ENCODE measurements around the gene ST3GAL4. TPM values are rescaled to one million over a fixed set of nuclear protein-coding genes. Genes with fewer than 3 reads are reported as not detected.

Gene ST3GAL4
- total RNA-seq, 1 experiment from 2014 or later: 46.2 TPM

DNA sequence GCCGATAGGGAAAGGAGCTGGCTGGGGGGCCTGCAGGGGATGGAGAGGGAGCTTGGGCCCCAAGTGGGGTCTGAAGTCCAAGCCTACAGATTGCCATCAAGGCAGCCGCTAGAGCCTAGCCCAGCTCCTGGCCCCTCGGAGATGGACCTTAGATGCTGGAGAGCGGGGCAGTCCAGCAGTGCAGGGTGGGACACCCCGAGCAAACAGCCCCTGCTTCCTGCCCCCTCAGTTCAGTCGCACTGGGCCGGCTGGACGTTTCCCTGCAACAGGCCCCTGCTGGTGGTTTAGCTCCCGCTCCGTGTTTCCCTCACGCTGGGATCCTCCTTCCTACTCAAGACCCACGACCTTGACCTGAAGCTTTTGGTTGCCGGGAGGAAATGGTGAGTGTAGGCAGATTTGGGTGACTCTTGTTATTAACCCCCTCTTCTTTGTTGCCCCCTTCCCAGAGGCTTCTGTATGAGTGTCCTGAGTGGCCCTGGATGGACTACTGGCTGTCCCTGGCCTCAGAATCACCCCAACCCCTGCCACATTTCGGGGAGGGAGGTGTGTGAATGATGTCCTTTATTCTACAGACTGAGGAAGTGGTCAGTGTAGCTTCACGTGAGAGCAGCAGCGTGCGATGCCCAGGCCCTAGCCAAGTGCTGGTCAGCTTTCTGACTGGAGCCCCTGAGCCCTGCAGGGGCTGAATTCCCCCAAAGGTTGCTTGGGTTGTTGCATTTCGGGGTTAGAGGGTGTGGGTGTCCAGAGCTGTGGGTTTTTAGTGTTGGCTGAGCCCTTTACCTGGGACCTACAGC, 2.7 kb downstream of the ST3GAL4 start:
- H4K20me1 ChIP-seq (ENCODE audit: insufficient read depth): no peaks in the 10 kb centered on the region
- H3K4me1 ChIP-seq (replicated peaks; ENCODE audit: insufficient read depth): peaks cover 65% of the 10 kb centered on the region
- intact Hi-C loops (cut with micrococcal nuclease; ENCODE audit: unreplicated experiment): no loop called here
- no peaks in the 10 kb centered on the region for H3K9me3 ChIP-seq (ENCODE audit: insufficient read depth, low read depth)
- H3K4me3 ChIP-seq: 0 out of 2 replicates have a peak overlapping the region, but pooled peaks have one; percentile 94
- H3K27ac ChIP-seq: no peak overlapping the region
- no peaks in the 10 kb centered on the region for H3K9me2 ChIP-seq (ENCODE audit: insufficient read depth)
- TF ChIP-seq, protein P1, sequence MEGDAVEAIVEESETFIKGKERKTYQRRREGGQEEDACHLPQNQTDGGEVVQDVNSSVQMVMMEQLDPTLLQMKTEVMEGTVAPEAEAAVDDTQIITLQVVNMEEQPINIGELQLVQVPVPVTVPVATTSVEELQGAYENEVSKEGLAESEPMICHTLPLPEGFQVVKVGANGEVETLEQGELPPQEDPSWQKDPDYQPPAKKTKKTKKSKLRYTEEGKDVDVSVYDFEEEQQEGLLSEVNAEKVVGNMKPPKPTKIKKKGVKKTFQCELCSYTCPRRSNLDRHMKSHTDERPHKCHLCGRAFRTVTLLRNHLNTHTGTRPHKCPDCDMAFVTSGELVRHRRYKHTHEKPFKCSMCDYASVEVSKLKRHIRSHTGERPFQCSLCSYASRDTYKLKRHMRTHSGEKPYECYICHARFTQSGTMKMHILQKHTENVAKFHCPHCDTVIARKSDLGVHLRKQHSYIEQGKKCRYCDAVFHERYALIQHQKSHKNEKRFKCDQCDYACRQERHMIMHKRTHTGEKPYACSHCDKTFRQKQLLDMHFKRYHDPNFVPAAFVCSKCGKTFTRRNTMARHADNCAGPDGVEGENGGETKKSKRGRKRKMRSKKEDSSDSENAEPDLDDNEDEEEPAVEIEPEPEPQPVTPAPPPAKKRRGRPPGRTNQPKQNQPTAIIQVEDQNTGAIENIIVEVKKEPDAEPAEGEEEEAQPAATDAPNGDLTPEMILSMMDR (conservative IDR thresholded peaks at IDR 0.05): no peak
- peak overlapping the region; percentile 97; the same call in 1 of the 2 replicates for H3K4me2 ChIP-seq
- H3K79me2 ChIP-seq (ENCODE audit: low read depth): peaks cover 87% of the 10 kb centered on the region
- H2AFZ ChIP-seq: no peak overlapping the region
- H3K27me3 ChIP-seq (ENCODE audit: insufficient read depth, low read depth): no peaks in the 10 kb centered on the region
- POLR2A ChIA-PET (ENCODE audit: unreplicated experiment): interaction anchor here (0.7 kb wide), 1 partner anchor 76 kb away, joined by 6 read pairs; no protein-coding TSS in a partner anchor
- peaks cover 20% of the 10 kb centered on the region; the same call in 1 of the 2 replicates for H3F3A ChIP-seq (ENCODE audit: insufficient read depth, low read depth)
- no TSS peak for BruUV-seq (replicated peaks)
- no peaks in the 10 kb centered on the region for H3K36me3 ChIP-seq (ENCODE audit: low read depth)
- DNase-seq: peak in 1 of 2 experiments; percentile 24
- CTCF ChIA-PET: no interaction called here

DNA sequence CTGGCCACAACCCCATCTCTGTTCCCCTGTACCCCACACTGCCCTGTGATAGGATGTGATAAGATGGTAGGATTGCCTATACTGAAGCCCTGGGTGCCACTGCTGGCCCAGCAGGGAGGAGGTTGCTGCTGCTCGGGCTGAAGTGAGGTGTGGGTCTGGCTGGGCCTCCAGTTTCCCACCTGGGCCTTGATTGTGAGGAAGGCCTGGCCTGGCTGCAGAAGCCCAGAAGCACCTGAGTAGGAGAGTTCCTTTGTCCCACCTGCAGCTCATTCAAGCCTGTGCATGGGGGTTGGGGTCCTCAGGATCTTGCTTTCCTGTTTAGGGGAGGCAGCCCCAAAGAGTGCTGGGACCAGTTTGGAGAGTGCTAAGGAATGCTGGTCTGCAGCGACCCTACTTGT, 3.3 kb downstream of the ST3GAL4 start:
- Histone ChIP-seq H3K9me2 (ENCODE audit: insufficient read depth) (no peaks in the 10 kb centered on the region), H4K20me1 (ENCODE audit: insufficient read depth) (no peaks in the 10 kb centered on the region), H3K4me3 (no peak overlapping the region), H3K4me2 (peak overlapping the region; percentile 97; the same call in 1 of the 2 replicates), H2AFZ (no peak overlapping the region), H3F3A (ENCODE audit: insufficient read depth, low read depth) (peaks cover 14% of the 10 kb centered on the region; the same call in 1 of the 2 replicates), H3K36me3 (ENCODE audit: low read depth) (no peaks in the 10 kb centered on the region), H3K9me3 (ENCODE audit: insufficient read depth, low read depth) (no peaks in the 10 kb centered on the region), H3K27me3 (ENCODE audit: insufficient read depth, low read depth) (no peaks in the 10 kb centered on the region), H3K27ac (no peak overlapping the region), H3K79me2 (ENCODE audit: low read depth) (peaks cover 89% of the 10 kb centered on the region), H3K4me1 (replicated peaks; ENCODE audit: insufficient read depth) (peaks cover 65% of the 10 kb centered on the region)
- CTCF ChIA-PET: no interaction called here
- POLR2A ChIA-PET (ENCODE audit: unreplicated experiment): no interaction called here
- TF ChIP-seq, protein P1 (conservative IDR thresholded peaks at IDR 0.05): no peak
- no peak for TF ChIP-seq EZH2 (IDR thresholded peaks at IDR 0.05; ENCODE audit: low read depth)
- BruUV-seq (replicated peaks): TSS peak; percentile 0
- intact Hi-C loops (cut with micrococcal nuclease; ENCODE audit: unreplicated experiment): no loop called here
- peak in 1 of 2 experiments; percentile 24 for DNase-seq

DNA sequence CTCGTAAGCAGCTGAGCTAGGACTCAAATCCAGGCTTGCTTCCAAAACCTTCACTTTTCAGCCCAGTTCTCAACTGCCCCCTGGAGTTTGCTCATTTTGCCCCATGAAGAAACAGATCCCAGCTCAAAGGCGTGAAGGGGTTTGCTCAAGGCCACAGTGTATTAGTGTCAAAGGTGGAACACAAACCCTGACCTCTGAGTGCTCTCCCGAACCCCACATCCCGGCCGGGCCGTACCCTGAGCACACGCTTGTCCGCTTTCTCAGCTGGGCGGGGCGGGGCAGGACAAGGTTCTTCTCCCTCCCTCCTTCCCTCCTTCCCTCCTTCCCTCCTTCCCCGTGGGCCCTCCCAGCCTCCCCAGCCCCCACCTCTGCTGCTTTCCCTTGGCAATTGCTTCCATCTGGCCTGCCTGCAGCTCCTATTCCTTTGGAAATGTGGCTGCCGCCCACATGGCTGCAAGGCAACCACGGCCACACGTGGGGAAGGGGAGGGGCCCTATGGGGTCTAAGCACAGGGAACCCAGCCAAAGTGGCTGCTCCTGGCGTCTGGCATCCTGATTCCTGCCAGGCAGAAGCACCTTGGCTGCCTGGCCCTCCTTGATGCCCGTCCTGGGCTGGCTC, 4.1 kb downstream of the ST3GAL4 start:
- H3K4me1 ChIP-seq (replicated peaks; ENCODE audit: insufficient read depth): peaks cover 64% of the 10 kb centered on the region
- DNase-seq: no peak
- H3K27me3 ChIP-seq (ENCODE audit: insufficient read depth, low read depth): no peaks in the 10 kb centered on the region
- H3K36me3 ChIP-seq (ENCODE audit: low read depth): no peaks in the 10 kb centered on the region
- no peak overlapping the region for H3K4me3 ChIP-seq
- ChIA-PET POLR2A (ENCODE audit: unreplicated experiment) (no interaction called here), CTCF (no interaction called here)
- 0 out of 2 replicates have a peak overlapping the region, but pooled peaks have one; percentile 26 for H3K4me2 ChIP-seq
- no peak overlapping the region for H2AFZ ChIP-seq
- H3K9me2 ChIP-seq (ENCODE audit: insufficient read depth): no peaks in the 10 kb centered on the region
- TF ChIP-seq, protein P1 (conservative IDR thresholded peaks at IDR 0.05): no peak
- no peak for TF ChIP-seq EZH2 (IDR thresholded peaks at IDR 0.05; ENCODE audit: low read depth)
- H4K20me1 ChIP-seq (ENCODE audit: insufficient read depth): no peaks in the 10 kb centered on the region
- no TSS peak for BruUV-seq (replicated peaks)
- intact Hi-C loops (cut with micrococcal nuclease; ENCODE audit: unreplicated experiment): no loop called here
- H3K27ac ChIP-seq: no peak overlapping the region
- H3K9me3 ChIP-seq (ENCODE audit: insufficient read depth, low read depth): no peaks in the 10 kb centered on the region
- peaks cover 14% of the 10 kb centered on the region; the same call in 1 of the 2 replicates for H3F3A ChIP-seq (ENCODE audit: insufficient read depth, low read depth)
- H3K79me2 ChIP-seq (ENCODE audit: low read depth): peaks cover 88% of the 10 kb centered on the region

Measured in PC-9 (cell line).